Right lung (tissue), 5 donors: ENCODE measurements around the gene COLEC11. TPM values are rescaled to one million over a fixed set of nuclear protein-coding genes. Genes with fewer than 3 reads are reported as not detected.

ENCODE experiments used
- DNase-seq, 2 donors: peaks; one replicate each; pipeline ENCODE4 v3.0.0-alpha.2; 2013
- polyA plus RNA-seq, 5 donors: library from polyadenylated mRNA; unstranded; fragments of 120-200 nt; gene quantifications; one replicate each; pipeline versions ENCODE4 v1.2.1 to v1.2.3, GENCODE V29; 2013; ENCODE audit warnings: inconsistent platforms in 1 of 5, low replicate concordance in 1 of 5; ENCODE audit not compliant: insufficient read length in 5 of 5, insufficient read depth in 1 of 5

Gene COLEC11
- polyA plus RNA-seq, 5 donors: 3.7 to 7.2 (median 4.8) TPM

GRCh38 chr2:3636586-3637310, 41.8 kb downstream of the COLEC11 start:
- no peak for DNase-seq

GRCh38 chr2:3637311-3637675, 42.4 kb downstream of the COLEC11 start:
- no peak for DNase-seq

- no peak for DNase-seq
Observed at GRCh38 chr2:3637692-3638455, 43.0 kb downstream of the COLEC11 start.

- DNase-seq: no peak
Observed at GRCh38 chr2:3638456-3638810, 43.5 kb downstream of the COLEC11 start.

GRCh38 chr2:3639015-3639630, 44.2 kb downstream of the COLEC11 start:
- DNase-seq: no peak

GRCh38 chr2:3639653-3640052, 44.7 kb downstream of the COLEC11 start:
- DNase-seq: no peak

- no peak for DNase-seq
Observed at GRCh38 chr2:3641181-3641580, 46.3 kb downstream of the COLEC11 start.

- no peak for DNase-seq
Observed at GRCh38 chr2:3641841-3642421, 47.0 kb downstream of the COLEC11 start.

- no peak for DNase-seq
Observed at GRCh38 chr2:3642521-3643215, 47.8 kb downstream of the COLEC11 start.

GRCh38 chr2:3643371-3644245, 48.7 kb downstream of the COLEC11 start:
- no peak for DNase-seq

- DNase-seq: no peak
Observed at GRCh38 chr2:3644246-3644525, 49.3 kb downstream of the COLEC11 start.

- no peak for DNase-seq
Observed at GRCh38 chr2:3644891-3645605, 50.1 kb downstream of the COLEC11 start.

- DNase-seq: no peak
Observed at GRCh38 chr2:3645745-3646389, 51.0 kb downstream of the COLEC11 start.

- no peak for DNase-seq
Observed at GRCh38 chr2:3646446-3646845, 51.5 kb downstream of the COLEC11 start.

- DNase-seq: no peak
Observed at GRCh38 chr2:3647246-3647645, 52.3 kb downstream of the COLEC11 start.

- DNase-seq: no peak
Observed at GRCh38 chr2:3647831-3648651, 53.1 kb downstream of the COLEC11 start.

GRCh38 chr2:3648652-3649177, 53.8 kb downstream of the COLEC11 start:
- DNase-seq: no peak

GRCh38 chr2:3649581-3649980, 54.7 kb downstream of the COLEC11 start:
- no peak for DNase-seq
